Neural cell (in vitro differentiated cells): Measurements from ENCODE around the gene PRDM13.

Source experiments
- CTCF ChIP-seq: fragments of 450-650 bp; IDR thresholded peaks from 2 replicates; pipeline ENCODE4 v1.5.1; 2014; ENCODE audit warnings: antibody characterized with exemption, mild to moderate bottlenecking, moderate library complexity; ENCODE audit not compliant: poor library complexity, severe bottlenecking
- EP300 ChIP-seq: fragments of 450-650 bp; conservative IDR thresholded peaks from 2 replicates; pipeline ENCODE4 v1.6.1; 2014; ENCODE audit warnings: antibody characterized with exemption, mild to moderate bottlenecking, moderate library complexity; ENCODE audit not compliant: poor library complexity, severe bottlenecking
- EZH2 ChIP-seq: fragments of 200-600, 300-800 bp; shearing (Covaris generic), sonication (generic); IDR thresholded peaks from 2 replicates; pipeline ENCODE4 v1.6.1; 2014; ENCODE audit warnings: antibody characterized with exemption, low read length, borderline replicate concordance, mild to moderate bottlenecking; ENCODE audit not compliant: insufficient read depth, poor library complexity, severe bottlenecking
- POLR2AphosphoS5 ChIP-seq: IDR thresholded peaks from 2 replicates; pipeline ENCODE4 v1.6.1; 2012
- REST ChIP-seq: IDR thresholded peaks from 2 replicates; pipeline ENCODE4 v1.6.1; 2012; ENCODE audit warnings: borderline replicate concordance
- SMC3 ChIP-seq: fragments of 450-650 bp; conservative IDR thresholded peaks from 2 replicates; pipeline ENCODE4 v1.6.1; 2014; ENCODE audit warnings: antibody characterized with exemption, mild to moderate bottlenecking, moderate library complexity; ENCODE audit not compliant: poor library complexity

- TF ChIP-seq CTCF = peak; percentile 11
- peak; percentile 96 for TF ChIP-seq POLR2AphosphoS5
- peak; percentile 82 for TF ChIP-seq REST
- TF ChIP-seq SMC3 = peak; percentile 53
- TF ChIP-seq EZH2 = no peak
- TF ChIP-seq EP300 = no peak
These were observed 38.3 kb upstream of the PRDM13 start, which contains the start of gene CCNC for GRCh38 chr6:99568103-99568933.
